Endothelial cell of umbilical vein (primary cell): ENCODE measurements around the gene CCSER2. TPM values are rescaled to one million over a fixed set of nuclear protein-coding genes. Genes with fewer than 3 reads are reported as not detected.

Experiments
- BruUV-seq: library from RNA; stranded (reverse); fragments of 400-500 nt; replicated peaks from 2 replicates; lab custom pipeline; 2021; lab: Mats Ljungman, UMichigan
- CTCF ChIA-PET: fragments of 300-600, 350-600 bp; sonication (Branson Sonifier 250); formaldehyde crosslinking; loops from one replicate; lab custom pipeline; 2021; ENCODE audit warnings: antibody characterized with exemption, inconsistent platforms; lab: Charles Lee
- POLR2A ChIA-PET: fragments of 300-600, 350-600 bp; sonication (Branson Sonifier 250); formaldehyde crosslinking; loops from one replicate; lab custom pipeline; 2021; ENCODE audit warnings: antibody characterized with exemption, inconsistent platforms; lab: Charles Lee
- DNase-seq: peaks from one replicate; pipeline ENCODE4 v3.0.0-alpha.2; 2011; ENCODE audit warnings: low read depth, low spot score
- FAIRE-seq: peaks from 2 replicates; lab custom pipeline; 2011; peaks lifted over from hg19 to GRCh38; lab: Jason Lieb, UNC
- H2AFZ ChIP-seq: 2 replicates; pipeline ENCODE4 v1.6.0; 2012; ENCODE audit warnings: low read depth, low read length, control low read depth, inconsistent platforms
- H3K27ac ChIP-seq: 2 replicates; pipeline ENCODE4 v1.5.1; 2011; ENCODE audit warnings: low read depth, mild to moderate bottlenecking, control low read depth, low read length, moderate library complexity; ENCODE audit not compliant: insufficient read depth
- H3K27me3 ChIP-seq, 2 experiments: 2 replicates each; pipeline versions ENCODE4 v1.6.0 to v1.6.1; 2011; ENCODE audit warnings: low read length in 2 of 2, mixed read lengths in 1 of 2; ENCODE audit not compliant: control insufficient read depth in 2 of 2, insufficient read depth in 2 of 2
- H3K36me3 ChIP-seq, 2 experiments: 2 replicates in 1 of 2; 3 replicates in 1 of 2; pipeline ENCODE4 v1.5.1; 2011; ENCODE audit warnings: low read length in 2 of 2, mild to moderate bottlenecking in 1 of 2, moderate library complexity in 1 of 2; ENCODE audit not compliant: control insufficient read depth in 2 of 2, insufficient read depth in 2 of 2; ENCODE audit errors: extremely low read depth in 1 of 2
- H3K4me1 ChIP-seq: 3 replicates; pipeline ENCODE4 v1.5.1; 2011; ENCODE audit warnings: mild to moderate bottlenecking, low read length; ENCODE audit not compliant: control insufficient read depth, insufficient read depth; ENCODE audit errors: extremely low read depth
- H3K4me2 ChIP-seq: 2 replicates; pipeline ENCODE4 v1.6.1; 2011; ENCODE audit warnings: low read length, control low read depth, mixed read lengths; ENCODE audit not compliant: insufficient read depth
- H3K4me3 ChIP-seq, 3 experiments: fragments of 200-600 bp in 1 of 3; sonication (generic), shearing (Covaris generic) in 1 of 3; replicated peaks in 1 of 3; 2 replicates each; pipeline ENCODE4 v1.5.1; 2011 to 2016; ENCODE audit warnings: control low read depth in 3 of 3, low read length in 3 of 3, mild to moderate bottlenecking in 2 of 3, inconsistent platforms in 1 of 3, low read depth in 1 of 3, moderate library complexity in 1 of 3; ENCODE audit not compliant: insufficient read depth in 1 of 3
- H3K79me2 ChIP-seq: 2 replicates; pipeline ENCODE4 v1.6.0; 2012; ENCODE audit warnings: low read length, inconsistent platforms; ENCODE audit not compliant: control insufficient read depth, insufficient read depth
- H3K9ac ChIP-seq: replicated peaks from 2 replicates; pipeline ENCODE3; 2011; ENCODE audit warnings: low read length, control low read depth; ENCODE audit not compliant: insufficient read depth; ENCODE audit errors: extremely low read depth
- H3K9me1 ChIP-seq: replicated peaks from 3 replicates; pipeline ENCODE4 v1.6.0; 2011; ENCODE audit warnings: mild to moderate bottlenecking, low read length; ENCODE audit not compliant: control insufficient read depth, insufficient read depth; ENCODE audit errors: extremely low read depth
- H3K9me3 ChIP-seq: replicated peaks from 2 replicates; pipeline ENCODE4 v1.5.1; 2012; ENCODE audit warnings: low read length, inconsistent platforms; ENCODE audit not compliant: control insufficient read depth, insufficient read depth
- H4K20me1 ChIP-seq: replicated peaks from 2 replicates; pipeline ENCODE3; 2011; ENCODE audit warnings: mild to moderate bottlenecking, low read length; ENCODE audit not compliant: control insufficient read depth, insufficient read depth; ENCODE audit errors: extremely low read depth
- CTCF ChIP-seq, 2 donors: IDR thresholded peaks; 1 replicate in 1 of 2; 2 replicates in 1 of 2; pipeline ENCODE4 v1.5.1; 2011; ENCODE audit warnings: low read length in 2 of 2, mild to moderate bottlenecking in 2 of 2, moderate library complexity in 2 of 2, control low read depth in 1 of 2, inconsistent platforms in 1 of 2, low read depth in 1 of 2; ENCODE audit not compliant: insufficient read depth in 1 of 2; ENCODE audit errors: extremely low read depth in 1 of 2
- EZH2 ChIP-seq: IDR thresholded peaks from 2 replicates; pipeline ENCODE4 v1.6.1; 2012; ENCODE audit warnings: borderline replicate concordance, low read depth, mild to moderate bottlenecking, moderate library complexity, low read length, inconsistent platforms; ENCODE audit not compliant: severe bottlenecking
- FOS ChIP-seq: IDR thresholded peaks from 2 replicates; pipeline ENCODE4 v1.6.1; 2011; ENCODE audit warnings: mild to moderate bottlenecking, low read length, moderate library complexity, borderline replicate concordance; ENCODE audit not compliant: insufficient read depth
- GATA2 ChIP-seq: IDR thresholded peaks from 2 replicates; pipeline ENCODE4 v1.7.0; 2011; ENCODE audit warnings: low read depth, mild to moderate bottlenecking, moderate library complexity, mixed read lengths, low read length; ENCODE audit not compliant: insufficient read length, insufficient read depth
- JUN ChIP-seq: IDR thresholded peaks from 2 replicates; pipeline ENCODE4 v1.6.1; 2011; ENCODE audit warnings: borderline replicate concordance, low read depth; ENCODE audit not compliant: insufficient read length, insufficient read depth
- MAX ChIP-seq: IDR thresholded peaks from 2 replicates; pipeline ENCODE4 v1.6.1; 2011; ENCODE audit not compliant: insufficient read depth, insufficient read length
- MYC ChIP-seq: IDR thresholded peaks from one replicate; pipeline ENCODE4 v1.6.1; 2011; ENCODE audit warnings: mild to moderate bottlenecking, low read depth, low read length
- POLR2A ChIP-seq: IDR thresholded peaks from 2 replicates; pipeline ENCODE4 v1.6.1; 2012; ENCODE audit warnings: low read depth, mild to moderate bottlenecking, control low read depth, low read length
- POLR2AphosphoS5 ChIP-seq: IDR thresholded peaks from 2 replicates; pipeline ENCODE4 v1.6.1; 2012; ENCODE audit warnings: low read depth, mild to moderate bottlenecking, control low read depth, low read length, moderate library complexity; ENCODE audit not compliant: insufficient read depth
- dilution Hi-C: fragments of 300-500 bp; cut with MboI; formaldehyde crosslinking; loops from one replicate; pipeline ENCODE4 v1.15.0; 2019; ENCODE audit warnings: low sequenced_read_pairs; ENCODE audit not compliant: extremely low pct_ligation_motif_present
- intact Hi-C: fragments of 100-400 bp; cut with micrococcal nuclease; formaldehyde crosslinking; loops from one replicate; pipeline ENCODE4 v1.10.0; 2022
- polyA plus RNA-seq, 4 experiments: library from polyadenylated mRNA; depleted of rRNA in 3 of 4; stranded (reverse) in 3 of 4; unstranded in 1 of 4; fragments of >200 nt; gene quantifications; 2 replicates each; pipeline versions ENCODE4 v1.2.1 to v1.2.3, GENCODE V29; 2011 to 2012; ENCODE audit warnings: missing spikeins in 1 of 4
- total RNA-seq: library from RNA; stranded (reverse); gene quantifications from 2 replicates; pipeline ENCODE4 v1.2.3, GENCODE V29; 2021

The CCSER2 gene
- total and polyA plus RNA-seq, 2 donors (not counting 3 experiments of a cell fraction or from before 2014, with no cell fraction given): 14.5 to 49.3 TPM

GRCh38 chr10:84331091-84331490, 2.7 kb downstream of the CCSER2 start:
- no peak overlapping the region for H2AFZ ChIP-seq
- no peak overlapping the region for H3K9ac ChIP-seq
- peaks cover 58% of the 10 kb centered on the region for H3K79me2 ChIP-seq
- intact Hi-C loops: no loop called here
- dilution Hi-C loops: no loop called here
- H3K4me3 ChIP-seq: no peak overlapping the region
- FAIRE-seq: no peak
- no peaks in the 10 kb centered on the region for H3K9me3 ChIP-seq
- no peak overlapping the region for H3K27ac ChIP-seq
- no peaks in the 10 kb centered on the region for H3K9me1 ChIP-seq
- CTCF ChIA-PET: interaction anchor here (0.9 to 2.7 kb wide), 2 partner anchors 64 to 206 kb away, joined by 5 to 17 read pairs; no protein-coding TSS in a partner anchor
- no peaks in the 10 kb centered on the region for H3K27me3 ChIP-seq
- BruUV-seq: no TSS peak
- H3K4me1 ChIP-seq: peaks cover 7% of the 10 kb centered on the region
- no peak overlapping the region for H3K4me2 ChIP-seq
- H4K20me1 ChIP-seq: peaks cover 3% of the 10 kb centered on the region
- no peak for DNase-seq
- no peaks in the 10 kb centered on the region for H3K36me3 ChIP-seq
- TF ChIP-seq EZH2: no peak
- TF ChIP-seq POLR2AphosphoS5: no peak
- no peak for TF ChIP-seq MYC
- TF ChIP-seq MAX: no peak
- no peak for TF ChIP-seq POLR2A
- TF ChIP-seq CTCF (IDR thresholded peaks at IDR 0.05; ENCODE audit: extremely low read depth in 1 of 2, insufficient read depth in 1 of 2, low read depth in 1 of 2, low read length in 2 of 2): no peak
- TF ChIP-seq JUN: no peak
- TF ChIP-seq GATA2: no peak
- TF ChIP-seq FOS: no peak
- POLR2A ChIA-PET: no interaction called here
